HT1080 (cell line): Measurements from ENCODE around the gene AQP11. TPM values are rescaled to one million over a fixed set of nuclear protein-coding genes. Genes with fewer than 3 reads are reported as not detected.
"Not testable (repeated sequence)": the region's sequence is repeated elsewhere in the genome, so short reads cannot be mapped to it uniquely, and the experiment has no call there.

Source experiments
- DNase-seq: peaks from one replicate; pipeline ENCODE4 v3.0.0-alpha.2; 2015; ENCODE audit warnings: low read depth
- polyA plus RNA-seq, 2 experiments: library from polyadenylated mRNA; depleted of rRNA; stranded (reverse); fragments of >200 nt; gene quantifications; 2 replicates each; pipeline ENCODE4 v1.2.3, GENCODE V29; 2015
- total RNA-seq: library from RNA; depleted of rRNA; stranded (reverse); fragments of >200 nt; shearing (Covaris generic); gene quantifications from 2 replicates; pipeline ENCODE4 v1.2.3, GENCODE V29; 2014; rRNA removed

AQP11 gene, protein sequence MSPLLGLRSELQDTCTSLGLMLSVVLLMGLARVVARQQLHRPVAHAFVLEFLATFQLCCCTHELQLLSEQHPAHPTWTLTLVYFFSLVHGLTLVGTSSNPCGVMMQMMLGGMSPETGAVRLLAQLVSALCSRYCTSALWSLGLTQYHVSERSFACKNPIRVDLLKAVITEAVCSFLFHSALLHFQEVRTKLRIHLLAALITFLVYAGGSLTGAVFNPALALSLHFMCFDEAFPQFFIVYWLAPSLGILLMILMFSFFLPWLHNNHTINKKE
- total RNA-seq: 0.43 and 0.48 TPM in 2 replicates
- polyA plus RNA-seq (2015; cell fraction: cytosol; rRNA removed): 0.55 and 0.66 TPM in 2 replicates
- polyA plus RNA-seq (2015; cell fraction: nucleus; rRNA removed): 1.2 and 1.4 TPM in 2 replicates

DNA sequence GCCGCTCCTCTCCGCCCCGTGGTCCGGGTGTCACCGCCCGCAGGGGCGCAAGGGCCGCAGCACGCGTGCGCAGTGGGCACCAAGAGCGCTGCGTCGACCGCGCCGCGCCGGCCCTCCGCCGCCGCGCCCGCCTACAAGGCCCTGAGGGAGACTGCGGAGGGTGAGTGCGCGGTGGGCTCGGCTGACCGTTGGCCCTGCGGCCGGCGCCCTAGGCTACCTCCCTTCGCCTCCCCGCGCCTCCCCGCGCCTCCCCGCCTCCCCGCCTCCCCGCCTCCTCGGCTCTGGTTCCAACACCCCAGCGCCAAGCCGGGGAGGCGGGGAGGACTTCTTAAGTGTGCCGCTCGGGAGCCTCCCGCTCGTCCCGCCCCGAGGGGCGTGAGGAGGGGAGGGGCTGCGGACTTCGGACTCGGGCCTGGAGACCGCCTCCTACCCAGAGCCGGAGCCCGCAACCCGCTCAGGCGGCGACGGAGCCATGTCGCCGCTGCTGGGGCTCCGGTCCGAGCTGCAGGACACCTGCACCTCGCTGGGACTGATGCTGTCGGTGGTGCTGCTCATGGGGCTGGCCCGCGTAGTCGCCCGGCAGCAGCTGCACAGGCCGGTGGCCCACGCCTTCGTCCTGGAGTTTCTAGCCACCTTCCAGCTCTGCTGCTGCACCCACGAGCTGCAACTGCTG lies at the start of gene AQP11:
TSS of gene AQP11 (plus strand) at position 433 of the 673 bp plus-strand sequence. CDS start at position 473, 40 bp downstream.
- peak; percentile 55 for DNase-seq

DNA sequence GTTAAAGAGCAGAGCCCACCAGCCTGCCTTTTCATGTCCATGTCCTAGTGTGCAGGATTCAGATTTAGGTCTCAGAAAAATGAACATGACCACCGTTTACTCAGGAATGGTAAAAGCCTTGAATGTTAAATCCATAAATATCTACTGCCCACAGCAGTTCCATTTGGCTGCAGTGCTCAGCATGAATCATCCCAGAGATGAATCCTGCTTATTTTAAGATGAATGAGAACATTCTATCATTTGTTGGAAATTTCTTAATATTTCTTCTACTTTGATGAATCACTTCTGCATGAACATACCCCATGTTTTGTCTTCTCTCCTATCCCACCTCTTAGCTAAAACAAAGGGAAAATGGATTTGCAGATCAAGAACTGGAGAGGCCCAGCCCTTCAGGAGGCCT lies 47.5 kb upstream of the AQP11 start:
- peak; percentile 51 for DNase-seq

DNA sequence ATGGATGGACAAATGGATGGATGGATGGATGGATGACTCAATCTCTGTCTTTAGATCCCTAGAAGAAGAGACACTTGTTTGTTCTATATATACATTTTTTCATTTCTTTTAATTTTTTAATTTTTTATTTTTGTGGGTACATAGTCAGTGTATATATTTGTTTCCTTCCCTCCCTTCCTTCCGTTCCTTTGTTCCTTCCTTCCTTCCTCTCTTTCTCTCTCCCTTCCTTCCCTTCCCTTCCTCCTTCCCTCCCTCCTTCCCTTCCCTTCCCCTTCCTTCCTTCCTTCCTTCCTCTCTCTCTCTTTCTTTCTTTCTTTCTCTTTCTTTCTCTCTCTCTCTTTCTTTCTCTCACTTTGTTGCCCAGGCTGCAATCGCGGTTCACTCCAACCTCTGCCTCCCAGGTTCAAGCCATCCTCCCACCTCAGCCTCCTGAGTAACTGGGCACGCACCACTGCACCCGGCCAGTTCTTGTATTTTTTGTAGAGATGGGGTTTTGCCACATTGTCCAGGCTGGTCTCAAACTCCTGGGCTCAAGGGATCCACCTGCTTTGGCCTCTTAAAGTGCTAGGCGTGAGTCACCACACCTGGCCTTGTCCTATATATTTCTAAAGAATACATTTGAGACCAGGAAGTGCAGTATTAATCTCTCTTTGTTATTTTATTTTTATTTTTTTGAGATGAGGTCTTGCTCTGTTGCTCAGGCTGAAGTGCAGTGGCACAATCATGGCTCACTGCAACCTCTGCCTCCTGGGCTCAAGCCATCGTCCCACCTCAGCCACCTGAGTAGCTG lies 42.5 kb upstream of the AQP11 start:
- DNase-seq: no peak

DNA sequence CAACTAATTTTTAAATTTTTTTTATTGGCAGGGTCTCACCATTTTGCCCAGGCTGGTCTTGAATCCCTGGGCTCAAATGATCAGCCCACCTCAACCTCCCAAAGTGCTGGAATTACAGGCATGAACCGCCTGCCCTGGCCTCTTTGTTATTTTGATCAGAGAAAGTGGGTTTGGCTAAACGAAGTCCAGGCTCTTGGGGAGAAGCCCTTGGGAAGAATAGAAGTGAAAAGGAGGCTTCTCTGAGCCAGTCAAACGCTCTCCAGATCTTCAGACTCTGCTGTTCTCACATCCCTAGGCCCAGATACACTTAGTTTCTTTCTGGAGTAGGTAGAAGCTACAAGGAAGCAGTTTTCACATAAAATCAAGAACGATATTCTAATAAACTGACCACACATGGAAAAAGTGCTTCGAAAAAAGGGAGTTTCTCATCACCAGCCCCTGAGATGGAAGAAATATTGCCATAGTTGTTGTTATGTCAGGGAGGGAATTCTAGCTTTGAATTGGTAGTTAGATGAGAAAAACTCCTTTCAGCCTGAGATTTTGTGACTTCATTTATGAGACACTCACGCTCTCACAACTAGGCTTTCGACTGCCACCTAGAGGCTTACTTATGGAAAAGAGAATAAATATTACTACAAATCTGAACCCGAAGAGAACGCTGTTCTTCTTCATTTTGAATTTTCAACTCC lies 41.7 kb upstream of the AQP11 start:
- peak; percentile 58 for DNase-seq

DNA sequence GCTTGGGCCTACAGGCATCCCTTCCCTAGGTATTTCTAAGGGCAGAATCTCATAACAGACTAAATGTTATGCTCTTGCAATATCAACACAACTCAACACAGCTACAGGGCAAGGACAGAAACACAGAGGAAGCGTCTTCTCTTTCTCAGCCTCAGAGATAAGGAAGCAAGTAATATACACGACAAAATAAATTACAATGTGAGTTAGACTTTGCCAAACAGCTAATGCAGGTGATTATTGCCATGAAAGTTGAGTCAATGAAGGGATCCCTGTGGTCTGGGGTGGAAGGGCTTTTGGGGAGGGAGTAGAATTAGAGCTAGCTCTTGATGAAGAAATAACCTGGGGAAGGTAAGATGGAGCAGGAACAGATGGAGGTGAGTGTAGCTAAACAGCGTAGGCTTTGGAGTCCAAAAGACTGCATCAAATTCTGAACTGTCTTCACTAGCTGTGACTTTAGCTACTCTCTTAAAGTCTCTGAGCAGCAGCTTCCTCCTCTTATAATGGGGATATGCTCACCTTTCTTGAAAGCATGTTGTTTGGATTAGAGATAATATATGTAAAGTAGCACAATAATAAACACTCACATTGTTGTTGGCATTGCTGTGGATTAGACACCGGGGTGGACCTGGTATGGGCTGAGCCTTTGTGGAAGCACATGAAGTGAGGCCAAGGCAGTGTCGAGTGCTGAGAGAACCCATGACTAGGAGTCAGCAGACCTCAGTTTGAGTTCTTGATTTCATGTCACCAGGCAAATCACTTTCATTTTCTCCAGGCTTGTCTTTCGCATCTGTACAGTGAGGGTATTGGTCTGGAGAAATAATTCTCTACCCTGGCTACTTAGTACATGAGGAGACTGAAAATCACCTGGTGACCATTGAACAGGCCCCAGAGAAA lies 41.0 kb upstream of the AQP11 start:
- DNase-seq: no peak

DNA sequence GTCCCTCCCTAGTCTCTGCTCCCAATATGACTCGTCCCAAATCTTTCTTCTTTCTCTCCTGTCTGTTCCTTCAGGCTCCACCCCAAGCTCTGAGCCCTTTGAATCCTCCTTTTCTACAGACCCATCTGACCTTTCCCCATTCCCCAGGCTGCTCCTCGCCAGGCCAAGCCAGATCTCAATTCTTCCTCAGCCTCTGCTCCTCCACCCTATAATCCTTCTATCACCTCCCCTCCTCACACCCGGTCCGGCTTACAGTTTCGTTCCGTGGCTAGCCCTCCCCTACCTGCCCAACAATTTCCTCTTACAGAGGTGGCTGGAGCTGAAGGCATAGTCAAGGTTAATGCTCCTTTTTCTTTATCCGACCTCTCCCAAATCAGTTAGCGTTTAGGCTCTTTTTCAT lies 38.3 kb upstream of the AQP11 start:
- not testable (repeated sequence) for DNase-seq

DNA sequence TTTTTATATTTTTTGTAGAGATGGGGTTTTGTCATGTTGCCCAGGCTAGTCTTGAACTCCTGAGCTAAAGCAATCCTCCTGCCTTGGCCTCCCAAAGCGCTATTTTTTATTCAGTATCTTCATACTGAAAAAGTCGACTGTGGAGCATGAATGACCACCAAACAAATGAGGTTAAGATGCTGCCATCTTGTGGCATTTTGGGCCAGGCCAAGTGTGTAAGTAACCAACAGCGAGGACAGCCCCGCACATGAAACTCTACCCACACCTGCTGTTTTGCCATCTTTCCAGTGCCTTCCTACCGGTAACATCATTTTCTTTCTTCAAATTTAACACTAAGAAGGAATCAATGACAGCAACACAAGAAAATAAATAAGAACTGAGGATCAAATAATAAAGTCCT lies 32.2 kb upstream of the AQP11 start:
- peak; percentile 20 for DNase-seq

DNA sequence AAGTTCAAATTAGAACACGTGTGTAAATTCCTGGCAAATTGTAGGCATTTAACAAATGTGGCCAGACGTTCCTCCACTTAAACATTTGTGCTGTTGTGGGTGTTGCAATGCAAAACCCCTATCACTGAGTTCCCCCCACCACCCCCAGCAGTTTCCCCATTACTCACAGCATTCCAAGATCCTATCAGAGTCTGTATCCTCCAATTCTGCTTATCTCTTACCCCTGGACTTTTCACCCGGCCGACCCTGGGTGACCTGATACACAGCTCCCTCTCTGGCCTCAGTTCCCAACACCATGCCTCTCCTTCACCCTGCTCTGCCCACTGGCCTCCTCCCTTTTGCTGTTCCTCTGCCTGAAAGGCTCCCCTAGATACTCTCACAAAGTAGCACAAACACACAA lies 31.4 kb upstream of the AQP11 start:
- DNase-seq: no peak

DNA sequence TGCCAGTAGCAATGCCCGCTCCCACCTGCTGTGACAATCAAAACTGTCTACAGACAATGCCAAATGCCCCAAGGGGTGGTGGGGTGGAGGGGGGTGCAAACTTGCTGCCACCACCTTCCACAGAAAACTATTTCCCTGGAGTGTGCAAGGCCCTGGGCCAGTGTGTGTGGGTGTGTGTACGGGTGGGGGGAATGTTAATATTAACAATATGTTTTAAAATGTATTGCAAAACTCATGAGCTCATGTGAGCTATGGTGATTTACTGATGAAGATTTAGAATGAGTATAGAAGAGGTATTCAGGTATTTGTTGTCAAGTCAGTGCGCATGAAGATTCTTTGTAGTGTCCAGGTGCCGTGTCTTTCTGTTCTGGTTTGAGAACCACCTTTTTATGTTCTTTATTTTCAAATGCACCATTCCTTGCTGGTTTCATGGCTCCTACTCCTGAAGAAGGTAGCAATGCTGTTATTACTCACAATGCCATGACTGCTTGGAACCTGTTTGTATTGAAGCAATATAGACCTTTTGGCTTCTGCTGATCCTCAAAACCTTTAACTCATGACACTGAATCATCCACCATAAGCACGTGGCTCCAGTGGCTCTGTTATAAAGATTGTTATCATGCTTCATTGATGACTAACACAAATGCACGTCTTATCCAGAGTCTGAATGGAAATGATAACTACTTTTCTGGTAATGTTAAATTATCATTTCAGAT lies 29.9 kb upstream of the AQP11 start:
- peak; percentile 84 for DNase-seq

DNA sequence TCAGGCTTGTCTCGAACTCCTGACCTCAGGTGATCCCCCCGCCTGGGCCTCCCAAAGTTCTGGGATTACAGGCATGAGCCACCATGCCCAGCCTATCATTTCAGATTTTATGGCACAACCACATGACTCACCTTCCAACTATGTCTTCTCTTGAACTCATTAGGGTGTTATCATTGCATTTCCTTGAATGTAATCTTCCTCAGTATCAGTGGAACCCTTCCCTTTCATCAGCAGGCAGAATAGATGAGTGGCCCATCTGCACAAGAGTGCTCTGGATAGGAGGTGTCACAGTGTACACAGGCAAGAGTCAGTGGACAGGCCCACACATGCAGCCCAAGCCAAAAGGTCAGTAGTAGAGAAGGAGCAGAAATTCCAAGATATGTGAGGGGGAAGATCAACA lies 29.1 kb upstream of the AQP11 start:
- peak; percentile 74 for DNase-seq

DNA sequence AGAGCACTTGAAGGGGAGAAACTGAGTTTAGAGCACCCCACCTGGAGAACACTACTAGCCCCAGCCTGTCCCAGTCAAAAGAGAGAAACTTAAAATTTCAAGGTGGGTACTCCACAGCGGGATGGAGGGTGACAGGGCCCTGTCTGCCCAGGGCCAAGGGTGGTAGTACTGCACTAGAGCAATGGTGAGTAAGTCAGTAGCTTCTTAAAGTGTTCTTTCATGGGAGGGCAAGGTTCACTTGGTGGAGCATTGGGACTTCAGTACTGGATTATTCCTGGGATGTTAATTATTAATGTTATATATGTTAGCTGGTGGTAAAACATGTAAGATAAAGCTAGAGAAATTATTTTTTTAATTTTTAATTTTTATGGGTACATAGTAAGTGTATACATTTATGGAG lies 28.5 kb upstream of the AQP11 start:
- no peak for DNase-seq

DNA sequence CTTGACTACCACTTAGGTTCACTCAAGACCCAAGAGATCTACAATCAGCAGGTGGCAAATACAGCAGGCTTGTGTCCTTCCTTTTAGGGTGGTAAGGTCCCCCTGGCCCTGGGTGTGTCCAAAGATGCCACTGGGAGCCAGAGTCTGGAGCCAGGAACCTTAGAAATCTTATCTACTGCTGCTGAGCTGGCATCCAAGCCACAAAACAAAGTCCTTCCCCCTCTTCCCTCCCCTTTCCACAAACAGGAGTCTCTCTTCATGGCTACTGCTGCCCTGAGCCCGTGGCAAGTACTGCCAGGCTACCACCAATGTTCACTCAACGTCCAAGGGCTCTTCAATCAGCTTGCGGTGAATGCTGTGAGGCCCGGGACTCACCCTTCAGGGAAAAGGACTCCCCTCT lies 21.4 kb upstream of the AQP11 start:
- DNase-seq: no peak

DNA sequence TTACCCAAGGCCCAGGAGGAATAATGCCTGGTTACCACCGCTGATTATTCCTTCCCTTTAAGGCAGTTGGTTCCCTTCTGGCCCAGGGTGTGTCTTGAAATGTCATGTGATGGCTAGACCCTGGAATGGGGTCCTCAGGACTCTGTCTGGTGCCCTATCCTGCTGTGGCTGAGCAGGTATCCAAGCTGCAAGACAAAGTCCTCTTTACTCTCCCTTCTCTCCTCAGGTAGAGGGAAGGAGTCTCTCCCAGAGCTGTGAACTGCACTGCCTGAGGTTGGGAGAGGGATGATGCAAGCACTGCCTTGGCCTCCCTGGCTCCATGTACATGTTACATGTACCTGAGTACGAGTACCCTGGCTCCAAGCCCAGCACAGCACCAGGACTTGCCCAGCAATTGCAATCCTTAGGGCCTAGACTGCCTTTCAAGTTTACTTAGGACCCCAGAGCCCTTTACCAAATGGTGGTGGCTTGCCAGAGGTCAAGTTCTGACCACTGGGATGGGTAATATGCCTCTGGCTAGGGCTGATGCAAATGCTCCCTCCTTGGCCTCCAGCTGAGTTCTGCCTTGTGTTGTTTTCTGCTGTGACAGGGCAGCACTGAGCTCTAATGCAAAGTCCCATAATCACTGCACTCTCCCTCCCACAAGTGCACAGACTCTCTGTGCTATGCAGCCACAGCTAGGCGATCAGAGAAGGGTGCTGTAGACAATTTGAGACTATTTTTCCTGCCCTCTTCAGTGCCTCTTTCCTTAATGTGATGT lies 20.7 kb upstream of the AQP11 start:
- DNase-seq: no peak

DNA sequence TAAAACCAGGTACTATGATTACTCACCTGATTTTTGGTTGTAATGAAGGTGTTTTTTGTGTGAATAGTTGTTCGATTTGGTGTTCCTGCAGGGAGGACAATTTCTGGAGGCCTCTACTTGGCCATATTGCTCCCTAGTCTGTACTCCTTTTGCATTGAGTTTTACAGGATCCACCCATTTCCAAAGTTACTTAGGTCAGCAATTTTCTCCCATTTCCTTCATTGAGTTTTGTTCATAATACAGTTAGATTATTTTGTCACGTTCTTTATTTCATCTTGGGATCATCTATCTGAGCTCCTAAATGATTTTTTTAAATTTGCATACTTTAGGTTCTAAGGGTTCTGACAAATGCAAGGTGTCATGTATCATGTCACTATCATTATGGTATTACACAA lies 20.1 kb upstream of the AQP11 start:
- no peak for DNase-seq

DNA sequence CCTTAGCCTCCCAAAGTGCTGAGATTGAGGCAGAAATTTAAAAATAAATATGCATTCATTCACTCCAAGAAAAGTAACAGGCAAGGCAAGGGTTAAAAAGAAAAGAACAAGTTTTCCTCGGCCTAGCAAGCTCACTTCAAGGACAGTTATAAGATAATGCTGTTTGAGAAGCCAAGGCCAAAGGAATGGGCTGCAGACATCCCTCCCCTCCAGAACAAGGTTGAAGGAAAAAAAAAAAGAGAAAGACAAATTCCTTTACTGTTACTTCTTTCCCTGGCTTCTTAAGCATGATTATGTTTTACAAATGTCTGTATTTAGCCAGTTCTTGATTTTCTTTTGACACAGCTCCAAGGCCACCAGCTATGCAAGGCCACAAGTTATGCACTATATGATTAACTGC lies 18.9 kb upstream of the AQP11 start:
- DNase-seq: not testable (repeated sequence)

DNA sequence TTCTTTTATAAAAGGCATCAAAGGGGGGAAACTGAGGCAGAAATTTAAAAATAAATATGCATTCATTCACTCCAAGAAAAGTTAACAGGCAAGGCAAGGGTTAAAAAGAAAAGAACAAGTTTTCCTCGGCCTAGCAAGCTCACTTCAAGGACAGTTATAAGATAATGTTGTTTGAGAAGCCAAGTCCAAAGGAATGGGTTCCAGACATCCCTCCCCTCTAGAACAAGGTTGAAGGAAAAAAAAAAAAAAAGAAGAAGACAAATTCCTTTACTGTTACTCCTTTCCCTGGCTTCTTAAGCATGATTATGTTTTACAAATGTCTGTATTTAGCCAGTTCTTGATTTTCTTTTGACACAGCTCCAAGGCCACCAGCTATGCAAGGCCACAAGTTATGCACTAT lies 14.3 kb upstream of the AQP11 start:
- DNase-seq: not testable (repeated sequence)

DNA sequence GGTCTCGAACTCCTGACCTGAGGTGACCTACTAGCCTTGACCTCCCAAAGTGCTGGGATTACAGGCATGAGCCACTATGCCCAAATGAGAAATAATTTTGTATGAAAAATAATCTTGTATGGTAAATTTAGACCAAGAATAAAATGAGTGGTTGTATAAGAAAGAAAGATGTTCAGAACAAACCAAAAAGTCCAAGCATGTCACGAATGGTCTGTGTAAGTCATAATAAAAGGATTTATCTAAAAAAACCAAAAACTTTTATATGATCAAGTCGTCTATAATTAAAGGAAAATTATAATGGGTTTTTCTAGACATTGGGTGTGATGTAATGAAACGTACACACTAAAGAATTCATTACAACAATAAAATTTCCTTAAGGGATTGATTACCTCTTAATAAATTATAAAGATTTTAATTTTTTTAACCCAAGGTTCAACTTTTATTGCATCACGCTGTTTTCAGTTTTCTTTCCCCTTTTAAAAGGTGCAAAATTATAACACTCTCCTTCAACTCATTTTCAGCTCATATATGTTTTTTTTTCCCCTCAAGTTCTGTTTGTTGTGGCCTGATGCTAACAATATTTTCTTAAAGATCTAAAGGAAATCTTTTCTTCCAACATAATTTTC lies 8.9 kb upstream of the AQP11 start:
- DNase-seq: no peak

DNA sequence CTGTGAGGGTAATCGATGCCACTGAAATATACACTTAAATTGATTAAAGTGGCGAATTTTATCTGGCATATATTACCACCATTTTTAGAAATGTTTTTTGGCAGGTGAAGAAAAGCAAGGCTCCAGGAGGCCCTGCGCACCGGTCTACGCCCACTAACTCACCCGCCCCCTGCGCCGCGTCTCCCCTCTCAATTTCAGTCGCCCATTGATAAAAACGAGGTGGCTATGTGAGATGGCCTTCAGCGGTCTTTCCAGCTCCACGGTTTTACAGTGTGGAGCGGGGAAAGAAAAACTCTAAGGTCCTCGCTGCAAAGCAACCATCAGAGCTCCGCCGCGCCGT lies 602 bp upstream of the AQP11 start:
- DNase-seq: no peak
